SKM-1 (cell line): ENCODE measurements around the gene SESN1.
"Not testable (repeated sequence)": the region's sequence is repeated elsewhere in the genome, so short reads cannot be mapped to it uniquely, and the experiment has no call there.

Experiments
- DNase-seq: peaks from one replicate; lab custom pipeline; 2025; ENCODE audit not compliant: unreplicated experiment; lab: John Stamatoyannopoulos, UW

Gene SESN1

GRCh38 chr6:109002882-109003281, 91.8 kb downstream of the SESN1 start:
- no peak for DNase-seq

- no peak for DNase-seq
These were observed 92.5 kb downstream of the SESN1 start for GRCh38 chr6:109002051-109002697.

- DNase-seq: no peak
These were observed 93.3 kb downstream of the SESN1 start for GRCh38 chr6:109001291-109001894.

- no peak for DNase-seq
These were observed 94.4 kb downstream of the SESN1 start for GRCh38 chr6:109000289-109000688.

- DNase-seq: no peak
These were observed 95.2 kb downstream of the SESN1 start for GRCh38 chr6:108999428-108999827.

- DNase-seq: no peak
These were observed 96.2 kb downstream of the SESN1 start for GRCh38 chr6:108998485-108998884.

- no peak for DNase-seq
These were observed 98.4 kb downstream of the SESN1 start for GRCh38 chr6:108996208-108996607.

- DNase-seq: no peak
These were observed 99.3 kb downstream of the SESN1 start for GRCh38 chr6:108995296-108995695.

- no peak for DNase-seq
These were observed 100.8 kb downstream of the SESN1 start for GRCh38 chr6:108993876-108994275.

- DNase-seq: no peak
These were observed 104.9 kb downstream of the SESN1 start for GRCh38 chr6:108989700-108990099.

- no peak for DNase-seq
These were observed 105.9 kb downstream of the SESN1 start for GRCh38 chr6:108988765-108989164.

- no peak for DNase-seq
These were observed 106.3 kb downstream of the SESN1 start for GRCh38 chr6:108988296-108988695.

- no peak for DNase-seq
These were observed 107.5 kb downstream of the SESN1 start for GRCh38 chr6:108987156-108987555.

GRCh38 chr6:108985301-108985700, 109.3 kb downstream of the SESN1 start:
- DNase-seq: no peak

GRCh38 chr6:108983151-108983550, 111.5 kb downstream of the SESN1 start:
- no peak for DNase-seq

GRCh38 chr6:108982154-108983113, 112.2 kb downstream of the SESN1 start:
- no peak for DNase-seq

GRCh38 chr6:108978638-108979037, 116.0 kb downstream of the SESN1 start:
- DNase-seq: not testable (repeated sequence)

- DNase-seq: no peak
These were observed 120.4 kb downstream of the SESN1 start for GRCh38 chr6:108974201-108974600.

- DNase-seq: no peak
These were observed 124.9 kb downstream of the SESN1 start for GRCh38 chr6:108969776-108970175.

- peak; percentile 72 for DNase-seq
These were observed 126.0 kb downstream of the SESN1 start for GRCh38 chr6:108968325-108969316.
